GM19023 (cell line): ENCODE measurements around the gene KCNK2.

Source experiments
- ATAC-seq: cut with Tn5 transposase; IDR thresholded peaks from one replicate; pipeline ENCODE4 v1.9.1; 2021; ENCODE audit warnings: mild to moderate bottlenecking, moderate library complexity; ENCODE audit not compliant: unreplicated experiment

The KCNK2 gene

GRCh38 chr1:215250913-215251312 is 168.4 kb downstream of the KCNK2 start:
- ATAC-seq: no peak

GRCh38 chr1:215251428-215251827 is 168.9 kb downstream of the KCNK2 start:
- ATAC-seq: no peak

- no peak for ATAC-seq
These were observed 169.6 kb downstream of the KCNK2 start for GRCh38 chr1:215252164-215252563.

- ATAC-seq: no peak
These were observed 174.6 kb downstream of the KCNK2 start for GRCh38 chr1:215256936-215257679.

- ATAC-seq: no peak
These were observed 178.2 kb downstream of the KCNK2 start for GRCh38 chr1:215260711-215261110.

GRCh38 chr1:215262106-215262505 is 179.6 kb downstream of the KCNK2 start:
- no peak for ATAC-seq

- no peak for ATAC-seq
These were observed 181.1 kb downstream of the KCNK2 start for GRCh38 chr1:215263636-215264035.

- ATAC-seq: no peak
These were observed 182.1 kb downstream of the KCNK2 start for GRCh38 chr1:215264649-215265048.

GRCh38 chr1:215267495-215267894 is 185.0 kb downstream of the KCNK2 start:
- no peak for ATAC-seq

GRCh38 chr1:215269955-215270354 is 187.4 kb downstream of the KCNK2 start:
- no peak for ATAC-seq

- ATAC-seq: no peak
These were observed 191.4 kb downstream of the KCNK2 start for GRCh38 chr1:215273838-215274516.

- no peak for ATAC-seq
These were observed 194.0 kb downstream of the KCNK2 start for GRCh38 chr1:215276582-215276981.

- ATAC-seq: no peak
These were observed 195.0 kb downstream of the KCNK2 start for GRCh38 chr1:215277532-215277931.

GRCh38 chr1:215279682-215280081 is 197.1 kb downstream of the KCNK2 start:
- ATAC-seq: no peak

- no peak for ATAC-seq
These were observed 200.0 kb downstream of the KCNK2 start for GRCh38 chr1:215282557-215282956.

- no peak for ATAC-seq
These were observed 202.7 kb downstream of the KCNK2 start for GRCh38 chr1:215285013-215285800.
